CD4-positive, alpha-beta T cell treated with Interleukin-4 for 4 hours (primary cell): ENCODE data around the gene SYNPO2L.
"Not testable (repeated sequence)": the region's sequence is repeated elsewhere in the genome, so short reads cannot be mapped to it uniquely, and the experiment has no call there.

ENCODE experiments used
- DNase-seq: peaks from one replicate; pipeline ENCODE4 v3.0.0-alpha.2; 2020

The SYNPO2L gene

DNA sequence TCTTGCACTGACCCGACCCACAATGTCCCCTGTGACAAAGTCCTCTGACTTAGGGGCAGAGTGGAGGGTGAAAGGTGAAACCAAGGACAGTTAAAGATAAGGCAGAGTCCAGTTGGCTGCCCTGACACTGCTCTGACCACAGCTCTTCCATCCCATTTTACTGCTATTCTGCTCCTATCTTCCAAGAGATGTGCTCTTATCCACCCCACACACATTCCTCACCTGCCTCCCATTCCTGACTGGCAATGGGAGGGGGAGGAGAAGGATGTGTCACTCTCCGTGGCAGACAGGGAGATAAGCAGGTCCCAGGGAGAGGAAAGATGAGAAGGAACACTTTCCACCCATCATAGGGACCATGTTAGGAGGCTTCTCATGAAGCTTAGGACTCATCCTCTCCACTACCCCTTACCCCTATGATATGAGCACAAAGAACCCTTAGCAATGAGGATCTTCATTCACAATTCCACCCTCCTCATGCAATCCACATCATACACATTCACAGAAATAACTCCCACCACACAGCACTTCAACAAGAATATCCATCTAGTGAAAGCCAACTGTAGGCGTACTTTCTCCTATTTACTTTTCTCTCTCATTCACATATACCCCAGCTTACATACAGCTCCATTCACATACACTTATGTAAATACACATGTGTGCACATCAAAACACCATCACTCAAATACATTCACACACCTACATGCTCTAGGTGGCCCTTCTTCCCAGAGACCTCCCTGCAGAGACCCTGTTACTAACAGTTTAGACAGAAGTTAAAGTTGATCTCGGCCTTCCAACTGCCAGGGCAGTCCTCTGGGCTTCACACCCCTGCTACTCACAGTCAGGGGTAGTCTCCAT lies 6.6 kb downstream of the SYNPO2L start:
- no peak for DNase-seq

- DNase-seq = no peak
These were observed 7.8 kb downstream of the SYNPO2L start for GRCh38 chr10:73647875-73648651.

- DNase-seq = no peak
These were observed 8.5 kb downstream of the SYNPO2L start for GRCh38 chr10:73647211-73647874.

DNA sequence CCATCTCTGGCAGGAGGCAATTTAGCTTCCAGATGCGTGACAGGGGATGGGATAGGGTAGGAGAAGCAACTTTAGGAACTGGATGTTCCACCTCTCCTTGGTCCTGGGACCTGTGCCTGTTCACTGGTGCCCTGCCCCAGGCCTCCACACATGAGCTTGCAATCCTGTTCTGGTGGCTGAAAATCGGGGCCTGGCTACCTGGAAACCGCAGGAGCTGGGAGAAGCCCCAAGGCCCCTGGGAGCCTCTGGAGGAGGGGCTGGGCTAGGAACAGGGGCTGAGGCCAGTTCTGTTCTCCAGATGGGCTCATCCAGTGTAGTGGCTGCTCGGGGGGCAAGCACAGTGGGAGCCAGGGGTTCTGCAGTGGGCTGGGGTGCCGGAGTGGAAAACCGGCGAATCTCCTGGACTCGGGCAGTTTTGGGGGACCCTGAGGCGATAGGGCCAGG lies 9.2 kb downstream of the SYNPO2L start:
- no peak for DNase-seq

GRCh38 chr10:73645251-73645650 lies 10.6 kb downstream of the SYNPO2L start:
- no peak for DNase-seq

GRCh38 chr10:73644767-73645166 lies 11.1 kb downstream of the SYNPO2L start:
- DNase-seq = no peak

DNA sequence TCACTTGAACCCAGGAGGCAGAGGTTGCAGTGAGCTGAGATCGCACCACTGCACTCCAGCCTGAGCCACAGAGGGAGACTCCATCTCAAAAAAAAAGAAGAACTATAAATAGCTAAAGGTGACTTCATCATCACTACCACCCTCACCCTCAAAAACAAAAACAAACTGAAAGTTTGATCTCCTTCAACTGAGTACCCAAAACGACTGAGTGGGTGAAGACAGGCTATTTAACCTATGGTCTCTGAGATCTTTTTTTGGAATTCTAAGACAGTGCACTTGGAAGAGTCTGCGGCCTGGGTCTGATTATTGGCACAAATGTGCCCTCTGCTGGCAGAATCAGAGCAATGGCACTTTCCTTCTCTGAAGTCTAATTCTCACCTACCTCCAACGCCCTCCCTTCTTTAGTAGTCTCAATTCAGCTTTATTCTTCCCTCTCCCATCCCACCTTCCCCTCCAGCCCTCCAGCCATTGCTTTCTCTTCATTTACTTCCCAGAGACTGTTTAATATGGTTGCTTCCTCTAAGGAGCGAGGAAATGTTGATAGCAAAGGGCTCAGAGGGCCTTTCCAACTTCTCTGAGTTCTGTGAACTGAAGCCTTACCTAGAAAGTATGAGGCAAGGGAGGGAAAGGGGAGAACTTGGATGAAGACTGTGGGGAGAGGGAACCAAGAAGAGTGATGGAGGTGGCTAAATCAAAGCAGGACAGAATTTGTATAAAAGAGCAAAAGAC lies 11.7 kb downstream of the SYNPO2L start:
- DNase-seq = peak; percentile 62

- DNase-seq = no peak
These were observed 12.5 kb downstream of the SYNPO2L start for GRCh38 chr10:73643362-73643761.

DNA sequence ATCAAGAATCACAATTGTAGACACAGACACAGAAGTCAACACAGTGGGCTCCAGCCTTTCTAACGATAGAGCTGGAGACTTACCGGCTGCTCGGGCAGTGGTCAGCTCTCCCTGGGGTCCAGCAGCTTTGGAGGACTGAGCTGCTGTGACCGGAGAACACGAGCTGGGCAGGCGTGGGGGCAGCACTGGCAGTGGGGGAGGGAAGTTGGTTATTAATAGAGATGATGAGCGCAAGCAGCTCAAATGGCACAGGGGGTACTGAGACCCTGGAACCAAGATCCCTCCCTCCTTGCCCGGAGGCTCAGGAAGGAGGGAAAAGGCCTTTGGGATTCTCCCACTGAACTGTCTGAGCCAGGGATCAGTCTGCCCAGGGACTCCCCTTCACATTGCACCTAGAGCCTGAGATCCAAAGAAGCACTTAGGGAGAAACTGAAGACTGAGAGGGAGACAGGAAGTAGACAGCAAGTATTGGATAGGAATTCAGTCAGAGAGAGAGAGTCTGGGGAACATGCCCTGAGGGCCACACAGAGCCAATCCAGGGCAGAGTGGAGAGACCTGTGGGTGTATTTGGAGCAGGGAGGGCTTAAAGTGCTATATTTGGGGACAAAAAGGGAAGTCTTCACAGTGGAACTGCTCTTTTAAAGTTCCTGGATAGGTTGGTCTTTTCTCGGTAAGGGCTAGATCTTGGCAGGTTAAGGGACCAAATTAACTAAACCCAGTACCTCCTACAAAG lies 14.3 kb downstream of the SYNPO2L start, which contains the start of gene MYOZ1:
Gene MYOZ1, minus strand, starts transcription at position 147 of the 733 bp plus-strand sequence. CDS start 1,457 bp downstream, outside the sequence.
- DNase-seq = no peak

- DNase-seq = no peak
These were observed 16.5 kb downstream of the SYNPO2L start for GRCh38 chr10:73639286-73639685.

- DNase-seq = no peak
These were observed 20.0 kb downstream of the SYNPO2L start for GRCh38 chr10:73635781-73636180.

GRCh38 chr10:73634421-73634820 lies 21.4 kb downstream of the SYNPO2L start:
- no peak for DNase-seq

DNA sequence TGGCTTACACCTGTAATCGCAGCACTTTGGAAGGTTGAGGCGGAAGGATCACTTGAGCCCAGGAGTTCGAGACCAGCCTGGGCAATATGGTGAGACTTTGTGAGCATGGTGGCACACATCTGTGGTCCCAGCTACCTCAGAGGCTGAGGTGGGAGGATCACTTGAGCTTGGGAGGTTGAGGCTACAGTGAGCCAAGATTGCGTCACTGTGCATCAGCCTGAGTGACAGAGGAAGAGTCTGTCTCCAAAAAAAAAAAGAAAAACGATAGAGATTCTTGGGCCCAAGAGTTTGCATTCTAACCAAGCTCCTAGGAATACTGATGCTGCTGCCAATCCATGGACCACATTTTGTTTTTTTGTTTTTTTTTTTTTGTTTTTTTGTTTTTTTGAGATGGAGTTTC lies 26.7 kb downstream of the SYNPO2L start:
- DNase-seq = no peak

DNA sequence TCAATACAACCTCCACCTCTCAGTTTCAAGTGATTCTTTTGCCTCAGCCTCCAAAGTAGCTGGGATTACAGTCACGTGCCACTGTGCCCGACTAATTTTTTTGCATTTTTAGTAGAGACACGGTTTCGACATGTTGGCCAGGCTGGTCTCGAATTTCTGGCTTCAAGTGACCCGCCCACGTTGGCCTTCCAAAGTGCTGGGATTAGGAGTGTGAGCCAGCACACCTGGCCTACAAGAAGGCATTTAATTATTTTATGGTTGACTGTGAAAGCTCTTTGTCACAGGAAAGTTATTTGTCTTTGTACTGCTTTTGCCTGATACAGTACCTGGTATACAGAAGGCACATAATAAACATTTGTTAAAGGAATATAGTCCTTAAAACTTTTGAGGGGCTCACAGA lies 27.4 kb downstream of the SYNPO2L start:
- DNase-seq = no peak

- no peak for DNase-seq
These were observed 28.5 kb downstream of the SYNPO2L start for GRCh38 chr10:73627300-73627699.

DNA sequence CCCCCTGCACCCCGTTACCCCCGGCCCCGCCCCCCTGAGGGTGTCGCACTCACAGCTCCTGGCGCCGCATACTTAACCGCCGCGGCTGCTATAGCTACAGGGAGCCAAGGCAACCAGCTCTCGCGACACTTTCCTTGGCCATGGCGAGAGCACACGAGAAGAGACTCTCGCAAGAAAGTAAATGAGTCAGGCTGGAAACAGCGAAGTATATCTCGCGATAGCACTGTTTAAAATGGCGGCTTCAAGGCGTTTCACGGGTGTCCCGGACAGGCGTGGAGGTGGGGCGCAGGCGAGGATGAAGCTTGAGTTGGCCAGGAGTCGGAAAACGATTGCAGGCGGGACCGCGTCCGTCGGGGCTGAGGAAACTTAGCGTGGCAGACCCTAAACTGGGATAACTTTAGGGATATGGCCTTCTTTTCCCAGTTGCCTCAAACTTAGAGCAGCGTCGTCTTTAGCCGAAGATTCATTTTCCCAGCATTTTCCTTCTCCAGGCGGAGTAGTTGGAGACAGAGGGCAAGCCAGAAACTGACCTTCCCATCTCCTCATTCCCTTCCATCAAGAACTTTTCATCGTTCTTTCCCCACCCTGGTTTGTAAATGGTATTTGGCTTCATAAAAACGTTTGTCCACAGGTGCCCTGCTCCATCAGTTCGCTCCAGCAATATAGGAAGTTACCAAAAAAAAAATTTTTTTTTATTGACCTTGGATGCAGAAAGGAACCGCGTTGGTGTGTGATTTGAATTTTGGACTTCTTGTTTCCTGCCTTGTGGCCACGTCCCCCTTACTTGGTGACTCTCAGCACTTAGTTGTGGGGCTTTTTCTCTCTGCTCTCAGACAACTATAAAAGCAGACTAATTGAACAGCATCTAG lies 29.7 kb downstream of the SYNPO2L start:
- DNase-seq = peak; percentile 97

DNA sequence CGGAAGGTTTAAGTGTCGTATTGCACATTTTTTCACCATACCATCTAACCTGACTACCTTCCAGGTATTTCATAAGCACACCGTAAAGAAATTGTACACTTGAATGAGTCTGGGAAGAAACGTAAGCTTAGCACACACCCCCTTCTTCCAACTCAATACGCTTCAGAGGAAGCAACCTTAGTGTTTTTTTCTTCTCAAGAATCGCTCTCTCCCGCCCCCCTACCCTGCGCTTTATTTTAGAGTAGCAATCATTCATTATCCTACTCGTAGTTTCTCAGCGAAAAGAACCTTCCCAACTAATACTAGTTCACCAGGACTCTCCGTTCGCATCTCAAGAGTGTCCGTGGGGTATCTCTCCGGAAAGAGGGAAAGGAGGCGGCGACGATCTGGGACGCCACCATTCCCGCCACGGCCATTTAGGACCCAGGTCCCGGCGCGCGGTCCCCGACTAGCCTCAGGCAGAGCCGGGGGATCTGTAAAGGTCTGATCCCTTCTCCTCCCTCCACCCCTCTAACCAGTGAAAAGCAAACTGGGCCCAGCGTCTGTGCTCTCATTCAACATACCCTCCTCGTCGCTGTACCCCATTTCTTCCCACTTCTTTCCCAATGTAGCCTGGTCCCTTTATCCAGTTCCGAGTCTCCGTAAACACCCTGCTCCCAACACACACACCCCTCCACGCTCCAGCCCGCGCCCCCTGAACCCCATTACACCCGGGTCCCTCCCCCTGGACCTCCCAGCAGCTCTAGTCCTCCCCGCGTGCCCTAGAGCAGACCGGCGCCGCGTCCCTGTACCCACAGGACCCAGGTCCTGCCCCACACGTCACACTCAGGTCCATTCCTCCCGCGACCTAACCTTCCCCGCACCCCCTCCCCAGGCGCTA lies 30.6 kb downstream of the SYNPO2L start:
- DNase-seq = peak; percentile 18

GRCh38 chr10:73623056-73623455 lies 32.8 kb downstream of the SYNPO2L start:
- no peak for DNase-seq

- not testable (repeated sequence) for DNase-seq
These were observed 34.9 kb downstream of the SYNPO2L start for GRCh38 chr10:73620974-73621373.

GRCh38 chr10:73617143-73617542 lies 38.7 kb downstream of the SYNPO2L start:
- DNase-seq = not testable (repeated sequence)
